ENCODE measurements around the gene FNDC3A. TPM values are rescaled to one million over a fixed set of nuclear protein-coding genes. Genes with fewer than 3 reads are reported as not detected.

FNDC3A gene
- total and polyA plus RNA-seq, 4 donors: 25.2 to 89.5 (median 32.1) TPM

DNA sequence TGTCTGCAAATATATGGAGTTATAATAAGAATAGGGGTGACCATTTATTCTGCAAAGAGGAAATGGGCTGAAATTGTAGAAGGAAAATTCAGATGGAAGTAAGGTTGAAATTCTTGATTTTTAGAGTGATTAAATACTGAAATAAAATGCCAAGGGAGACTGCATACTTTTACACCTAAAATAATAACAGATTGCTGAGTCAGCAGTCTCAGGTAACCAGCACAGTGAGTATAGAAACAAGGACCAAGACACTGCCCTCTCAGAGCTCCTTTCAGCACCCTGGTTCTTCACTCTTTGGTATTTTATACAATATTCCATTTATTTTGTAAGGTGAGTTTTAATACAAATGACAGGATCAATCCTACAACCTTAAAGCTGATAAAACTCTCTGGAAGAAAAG lies 195.6 kb downstream of the FNDC3A start:
- Histone ChIP-seq H3K9me3 (ENCODE audit: control insufficient read depth in 4 of 4, low read length in 3 of 4) (no peaks in the 10 kb centered on the region), H3K27me3 (ENCODE audit: control insufficient read depth in 4 of 4, insufficient read depth in 4 of 4, low read length in 3 of 4) (no peaks in the 10 kb centered on the region), H3K4me1 (ENCODE audit: control insufficient read depth in 4 of 4, insufficient read depth in 4 of 4, low read length in 3 of 4) (no peaks in the 10 kb centered on the region), H3K36me3 (ENCODE audit: control insufficient read depth in 4 of 4, insufficient read depth in 3 of 4, low read depth in 1 of 4, low read length in 3 of 4) (peaks cover 3 to 38% (median 27%) of the 10 kb centered on the region in 4 donors), H3K27ac (ENCODE audit: low read depth in 1 of 2, low read length in 2 of 2) (no peak overlapping the region), H3K9ac (ENCODE audit: low read depth in 1 of 2, low read length in 2 of 2) (no peak overlapping the region), H3K4me3 (ENCODE audit: low read depth in 1 of 3, low read length in 3 of 3) (no peak overlapping the region)
- no peak for DNase-seq (ENCODE audit: low spot score)
- no peak for TF ChIP-seq TAF1 (conservative IDR thresholded peaks at IDR 0.05)
- no peak for TF ChIP-seq HNF4G (IDR thresholded peaks at IDR 0.05)
- TF ChIP-seq RXRA (IDR thresholded peaks at IDR 0.05): no peak
- TF ChIP-seq HNF4A (conservative IDR thresholded peaks at IDR 0.05): no peak
- no peak for TF ChIP-seq FOXA2 (IDR thresholded peaks at IDR 0.05)
- TF ChIP-seq, protein P1, sequence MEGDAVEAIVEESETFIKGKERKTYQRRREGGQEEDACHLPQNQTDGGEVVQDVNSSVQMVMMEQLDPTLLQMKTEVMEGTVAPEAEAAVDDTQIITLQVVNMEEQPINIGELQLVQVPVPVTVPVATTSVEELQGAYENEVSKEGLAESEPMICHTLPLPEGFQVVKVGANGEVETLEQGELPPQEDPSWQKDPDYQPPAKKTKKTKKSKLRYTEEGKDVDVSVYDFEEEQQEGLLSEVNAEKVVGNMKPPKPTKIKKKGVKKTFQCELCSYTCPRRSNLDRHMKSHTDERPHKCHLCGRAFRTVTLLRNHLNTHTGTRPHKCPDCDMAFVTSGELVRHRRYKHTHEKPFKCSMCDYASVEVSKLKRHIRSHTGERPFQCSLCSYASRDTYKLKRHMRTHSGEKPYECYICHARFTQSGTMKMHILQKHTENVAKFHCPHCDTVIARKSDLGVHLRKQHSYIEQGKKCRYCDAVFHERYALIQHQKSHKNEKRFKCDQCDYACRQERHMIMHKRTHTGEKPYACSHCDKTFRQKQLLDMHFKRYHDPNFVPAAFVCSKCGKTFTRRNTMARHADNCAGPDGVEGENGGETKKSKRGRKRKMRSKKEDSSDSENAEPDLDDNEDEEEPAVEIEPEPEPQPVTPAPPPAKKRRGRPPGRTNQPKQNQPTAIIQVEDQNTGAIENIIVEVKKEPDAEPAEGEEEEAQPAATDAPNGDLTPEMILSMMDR (IDR thresholded peaks at IDR 0.05; ENCODE audit: low read depth, low read length, missing input control): no peak
- no peak for TF ChIP-seq JUND (IDR thresholded peaks at IDR 0.05)
- no peak for TF ChIP-seq YY1 (IDR thresholded peaks at IDR 0.05)
- TF ChIP-seq, protein P2, sequence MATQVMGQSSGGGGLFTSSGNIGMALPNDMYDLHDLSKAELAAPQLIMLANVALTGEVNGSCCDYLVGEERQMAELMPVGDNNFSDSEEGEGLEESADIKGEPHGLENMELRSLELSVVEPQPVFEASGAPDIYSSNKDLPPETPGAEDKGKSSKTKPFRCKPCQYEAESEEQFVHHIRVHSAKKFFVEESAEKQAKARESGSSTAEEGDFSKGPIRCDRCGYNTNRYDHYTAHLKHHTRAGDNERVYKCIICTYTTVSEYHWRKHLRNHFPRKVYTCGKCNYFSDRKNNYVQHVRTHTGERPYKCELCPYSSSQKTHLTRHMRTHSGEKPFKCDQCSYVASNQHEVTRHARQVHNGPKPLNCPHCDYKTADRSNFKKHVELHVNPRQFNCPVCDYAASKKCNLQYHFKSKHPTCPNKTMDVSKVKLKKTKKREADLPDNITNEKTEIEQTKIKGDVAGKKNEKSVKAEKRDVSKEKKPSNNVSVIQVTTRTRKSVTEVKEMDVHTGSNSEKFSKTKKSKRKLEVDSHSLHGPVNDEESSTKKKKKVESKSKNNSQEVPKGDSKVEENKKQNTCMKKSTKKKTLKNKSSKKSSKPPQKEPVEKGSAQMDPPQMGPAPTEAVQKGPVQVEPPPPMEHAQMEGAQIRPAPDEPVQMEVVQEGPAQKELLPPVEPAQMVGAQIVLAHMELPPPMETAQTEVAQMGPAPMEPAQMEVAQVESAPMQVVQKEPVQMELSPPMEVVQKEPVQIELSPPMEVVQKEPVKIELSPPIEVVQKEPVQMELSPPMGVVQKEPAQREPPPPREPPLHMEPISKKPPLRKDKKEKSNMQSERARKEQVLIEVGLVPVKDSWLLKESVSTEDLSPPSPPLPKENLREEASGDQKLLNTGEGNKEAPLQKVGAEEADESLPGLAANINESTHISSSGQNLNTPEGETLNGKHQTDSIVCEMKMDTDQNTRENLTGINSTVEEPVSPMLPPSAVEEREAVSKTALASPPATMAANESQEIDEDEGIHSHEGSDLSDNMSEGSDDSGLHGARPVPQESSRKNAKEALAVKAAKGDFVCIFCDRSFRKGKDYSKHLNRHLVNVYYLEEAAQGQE (IDR thresholded peaks at IDR 0.05): no peak
- TF ChIP-seq, protein P3, sequence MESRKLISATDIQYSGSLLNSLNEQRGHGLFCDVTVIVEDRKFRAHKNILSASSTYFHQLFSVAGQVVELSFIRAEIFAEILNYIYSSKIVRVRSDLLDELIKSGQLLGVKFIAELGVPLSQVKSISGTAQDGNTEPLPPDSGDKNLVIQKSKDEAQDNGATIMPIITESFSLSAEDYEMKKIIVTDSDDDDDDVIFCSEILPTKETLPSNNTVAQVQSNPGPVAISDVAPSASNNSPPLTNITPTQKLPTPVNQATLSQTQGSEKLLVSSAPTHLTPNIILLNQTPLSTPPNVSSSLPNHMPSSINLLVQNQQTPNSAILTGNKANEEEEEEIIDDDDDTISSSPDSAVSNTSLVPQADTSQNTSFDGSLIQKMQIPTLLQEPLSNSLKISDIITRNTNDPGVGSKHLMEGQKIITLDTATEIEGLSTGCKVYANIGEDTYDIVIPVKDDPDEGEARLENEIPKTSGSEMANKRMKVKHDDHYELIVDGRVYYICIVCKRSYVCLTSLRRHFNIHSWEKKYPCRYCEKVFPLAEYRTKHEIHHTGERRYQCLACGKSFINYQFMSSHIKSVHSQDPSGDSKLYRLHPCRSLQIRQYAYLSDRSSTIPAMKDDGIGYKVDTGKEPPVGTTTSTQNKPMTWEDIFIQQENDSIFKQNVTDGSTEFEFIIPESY (IDR thresholded peaks at IDR 0.05): no peak
- no peak for TF ChIP-seq RAD21 (IDR thresholded peaks at IDR 0.05)
- TF ChIP-seq SP1 (IDR thresholded peaks at IDR 0.05): no peak
- TF ChIP-seq, protein P4, sequence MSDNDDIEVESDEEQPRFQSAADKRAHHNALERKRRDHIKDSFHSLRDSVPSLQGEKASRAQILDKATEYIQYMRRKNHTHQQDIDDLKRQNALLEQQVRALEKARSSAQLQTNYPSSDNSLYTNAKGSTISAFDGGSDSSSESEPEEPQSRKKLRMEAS (IDR thresholded peaks at IDR 0.05): no peak
- TF ChIP-seq NR2F2 (IDR thresholded peaks at IDR 0.05): no peak
- TF ChIP-seq, protein P5, sequence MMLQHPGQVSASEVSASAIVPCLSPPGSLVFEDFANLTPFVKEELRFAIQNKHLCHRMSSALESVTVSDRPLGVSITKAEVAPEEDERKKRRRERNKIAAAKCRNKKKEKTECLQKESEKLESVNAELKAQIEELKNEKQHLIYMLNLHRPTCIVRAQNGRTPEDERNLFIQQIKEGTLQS (IDR thresholded peaks at IDR 0.05): no peak

DNA sequence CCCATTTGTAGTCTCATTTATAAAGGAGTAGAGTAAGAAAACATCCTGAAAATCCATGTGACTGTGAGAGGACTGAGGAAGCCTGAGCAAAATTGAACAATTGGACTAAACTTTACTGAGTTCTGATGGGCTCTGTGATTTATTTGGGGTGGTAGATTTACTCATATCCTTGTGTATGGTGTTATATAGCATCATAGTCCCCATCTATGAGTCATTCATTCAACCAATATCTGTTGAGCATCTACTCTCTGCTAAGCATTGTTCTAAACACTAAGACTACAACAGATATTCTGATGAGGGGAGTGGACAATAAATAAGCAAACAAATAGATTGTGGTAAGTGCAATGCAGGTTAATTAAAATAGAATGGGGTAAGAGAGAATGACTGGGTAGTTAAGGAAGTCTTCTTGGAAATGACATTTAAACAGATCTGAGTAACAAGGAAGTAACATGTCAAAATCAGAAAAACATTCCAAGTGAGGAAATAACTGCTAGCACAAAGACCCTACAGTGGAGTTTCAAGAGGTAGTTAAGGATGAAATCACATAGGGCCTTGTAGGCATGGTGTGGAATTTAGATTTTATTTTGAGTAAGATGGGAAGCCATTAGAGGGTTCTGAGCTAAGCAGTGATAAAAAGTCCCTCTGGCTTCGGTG lies 208.1 kb downstream of the FNDC3A start:
- Histone ChIP-seq H3K9ac (ENCODE audit: low read depth in 1 of 2, low read length in 2 of 2) (no peak overlapping the region), H3K4me3 (ENCODE audit: low read depth in 1 of 3, low read length in 3 of 3) (no peak overlapping the region), H3K36me3 (ENCODE audit: control insufficient read depth in 4 of 4, insufficient read depth in 3 of 4, low read depth in 1 of 4, low read length in 3 of 4) (peaks cover 11 to 48% (median 44%) of the 10 kb centered on the region in 4 donors), H3K27ac (ENCODE audit: low read depth in 1 of 2, low read length in 2 of 2) (no peak overlapping the region), H3K27me3 (ENCODE audit: control insufficient read depth in 4 of 4, insufficient read depth in 4 of 4, low read length in 3 of 4) (no peaks in the 10 kb centered on the region), H3K9me3 (ENCODE audit: control insufficient read depth in 4 of 4, low read length in 3 of 4) (no peaks in the 10 kb centered on the region), H3K4me1 (ENCODE audit: control insufficient read depth in 4 of 4, insufficient read depth in 4 of 4, low read length in 3 of 4) (peaks cover 0 to 1% (median 0%) of the 10 kb centered on the region in 4 donors)
- 74% methylated on average over 1 of the region's 1 CpG for WGBS
- no peak for DNase-seq (ENCODE audit: low spot score)
- TF ChIP-seq, protein P3 (IDR thresholded peaks at IDR 0.05): no peak
- TF ChIP-seq YY1 (IDR thresholded peaks at IDR 0.05) (no peak), NR2F2 (IDR thresholded peaks at IDR 0.05) (no peak), JUND (IDR thresholded peaks at IDR 0.05) (no peak), FOXA2 (IDR thresholded peaks at IDR 0.05) (no peak), HNF4G (IDR thresholded peaks at IDR 0.05) (no peak)
- TF ChIP-seq, protein P1 (IDR thresholded peaks at IDR 0.05; ENCODE audit: low read depth, low read length, missing input control): no peak
- TF ChIP-seq, protein P5 (IDR thresholded peaks at IDR 0.05): no peak
